SJSA1 (cell line): ENCODE data around the gene BCOR. TPM values are rescaled to one million over a fixed set of nuclear protein-coding genes. Genes with fewer than 3 reads are reported as not detected.

Source experiments
- DNase-seq, 2 experiments: peaks; one replicate each; pipeline ENCODE4 v3.0.0-alpha.2; 2015 to 2020; ENCODE audit warnings: low spot score in 2 of 2, low read depth in 1 of 2
- H3K27ac ChIP-seq: fragments of 250-450 bp; sonication (Bioruptor Pico); 2 replicates; pipeline ENCODE4 v1.5.1; 2020; ENCODE audit warnings: mild to moderate bottlenecking, moderate library complexity
- H3K27me3 ChIP-seq: fragments of 250-450 bp; sonication (Bioruptor Pico); replicated peaks from 2 replicates; pipeline ENCODE4 v1.5.1; 2020; ENCODE audit warnings: mild to moderate bottlenecking, moderate library complexity
- H3K36me3 ChIP-seq: fragments of 250-450 bp; sonication (Bioruptor Pico); 2 replicates; pipeline ENCODE4 v1.5.1; 2020; ENCODE audit warnings: mild to moderate bottlenecking
- H3K4me1 ChIP-seq: fragments of 250-450 bp; sonication (Bioruptor Pico); replicated peaks from 2 replicates; pipeline ENCODE4 v1.6.1; 2021; ENCODE audit warnings: mild to moderate bottlenecking
- H3K4me3 ChIP-seq: fragments of 250-450 bp; sonication (Bioruptor Pico); 2 replicates; pipeline ENCODE4 v1.5.1; 2020; ENCODE audit warnings: mild to moderate bottlenecking
- H3K9me3 ChIP-seq: fragments of 250-450 bp; sonication (Bioruptor Pico); replicated peaks from 2 replicates; pipeline ENCODE4 v1.5.1; 2020; ENCODE audit warnings: mild to moderate bottlenecking
- total RNA-seq: library from RNA; depleted of rRNA; stranded (reverse); fragments of >200 nt; shearing (Covaris generic); gene quantifications from 2 replicates; pipeline ENCODE4 v1.2.3, GENCODE V29; 2014

BCOR gene
- total RNA-seq, 1 experiment from 2014 or later: 37.2 TPM

DNA sequence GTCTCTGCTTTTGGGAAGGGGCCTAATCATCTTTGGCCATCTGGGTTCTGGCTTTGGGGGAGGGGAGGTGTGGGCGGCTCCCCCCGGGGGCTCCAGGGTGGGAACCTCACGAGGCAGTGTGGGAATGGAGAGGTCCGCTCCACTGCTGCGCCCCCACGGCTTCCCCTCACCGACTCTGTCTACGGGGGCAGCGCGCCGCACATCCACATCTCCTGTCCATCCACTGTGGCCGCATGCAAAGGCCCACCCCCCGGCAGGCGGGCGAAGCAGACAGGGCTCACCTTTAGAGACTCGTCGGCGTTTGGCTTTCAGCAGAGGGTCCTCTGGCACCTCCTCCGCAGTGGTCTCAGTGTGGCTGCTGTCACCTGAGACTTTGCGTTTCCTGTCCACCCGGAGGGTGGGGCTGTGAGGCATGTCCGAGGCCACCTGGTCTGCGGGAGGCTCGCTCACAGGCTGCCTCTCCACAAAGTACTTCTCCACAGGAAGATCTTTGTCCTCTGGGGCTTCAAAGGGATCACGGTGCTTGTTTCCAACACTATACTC lies 33.6 kb downstream of the BCOR start:
- DNase-seq: no peak
- Histone ChIP-seq H3K4me1 (no peaks in the 10 kb centered on the region), H3K36me3 (peaks cover 46% of the 10 kb centered on the region), H3K27me3 (no peaks in the 10 kb centered on the region), H3K4me3 (no peak overlapping the region), H3K27ac (no peak overlapping the region), H3K9me3 (no peaks in the 10 kb centered on the region)

DNA sequence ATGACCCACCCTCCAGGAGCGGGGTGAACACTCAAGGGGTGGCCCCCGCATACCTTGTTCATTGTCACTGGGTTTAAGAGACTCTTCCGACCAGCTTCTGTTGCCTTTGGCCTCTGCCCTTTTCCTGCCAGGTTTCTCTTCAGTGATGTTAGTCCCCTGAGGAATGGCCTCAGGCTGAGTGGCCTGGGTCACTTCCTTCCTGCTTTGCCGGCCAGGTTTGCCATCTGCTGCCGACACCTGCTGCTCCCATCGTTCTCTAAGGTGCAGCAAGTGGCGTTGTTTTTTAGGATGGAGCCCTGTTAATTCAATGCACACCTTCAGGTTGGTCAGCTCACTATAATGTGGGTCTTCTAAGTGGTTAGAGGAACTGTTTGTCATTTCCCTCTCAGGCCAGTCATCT lies 34.2 kb downstream of the BCOR start:
- H3K27me3 ChIP-seq: no peaks in the 10 kb centered on the region
- no peaks in the 10 kb centered on the region for H3K4me1 ChIP-seq
- peaks cover 44% of the 10 kb centered on the region for H3K36me3 ChIP-seq
- no peak overlapping the region for H3K4me3 ChIP-seq
- H3K9me3 ChIP-seq: no peaks in the 10 kb centered on the region
- no peak overlapping the region for H3K27ac ChIP-seq
- DNase-seq: no peak

DNA sequence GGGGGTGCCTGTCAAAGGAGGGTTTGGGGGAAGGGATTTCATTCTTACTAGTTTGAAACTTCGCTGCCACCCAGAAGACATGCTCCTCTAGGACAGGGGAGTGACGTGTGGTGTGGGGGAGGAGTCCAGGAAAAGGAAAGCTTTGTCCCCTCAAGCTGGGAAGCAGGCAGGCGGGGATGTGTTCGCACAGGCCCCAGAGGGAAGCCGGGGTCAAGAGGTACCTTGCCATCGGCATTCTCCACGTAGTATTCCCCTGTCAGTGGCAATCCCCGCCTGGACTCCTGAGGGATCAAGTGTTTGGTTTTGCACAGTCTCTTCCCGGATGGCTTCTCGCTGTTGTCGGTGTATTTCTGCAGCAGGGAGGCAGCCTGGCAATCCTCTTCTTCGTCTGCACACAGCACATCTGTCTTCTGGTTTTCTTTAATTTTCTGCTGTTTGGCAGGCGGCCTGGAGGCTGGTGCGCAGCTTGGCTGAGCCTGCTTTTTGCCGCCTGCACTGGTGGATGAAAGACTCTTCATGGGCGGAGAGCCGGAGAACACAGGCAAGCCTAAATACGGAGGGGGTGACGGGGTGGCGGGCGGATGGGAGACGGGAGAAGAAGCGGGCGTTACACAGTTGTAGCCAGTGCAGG lies 35.1 kb downstream of the BCOR start:
- peaks cover 40% of the 10 kb centered on the region for H3K36me3 ChIP-seq
- no peak for DNase-seq
- no peak overlapping the region for H3K27ac ChIP-seq
- H3K4me3 ChIP-seq: no peak overlapping the region
- H3K4me1 ChIP-seq: no peaks in the 10 kb centered on the region
- no peaks in the 10 kb centered on the region for H3K27me3 ChIP-seq
- H3K9me3 ChIP-seq: no peaks in the 10 kb centered on the region

DNA sequence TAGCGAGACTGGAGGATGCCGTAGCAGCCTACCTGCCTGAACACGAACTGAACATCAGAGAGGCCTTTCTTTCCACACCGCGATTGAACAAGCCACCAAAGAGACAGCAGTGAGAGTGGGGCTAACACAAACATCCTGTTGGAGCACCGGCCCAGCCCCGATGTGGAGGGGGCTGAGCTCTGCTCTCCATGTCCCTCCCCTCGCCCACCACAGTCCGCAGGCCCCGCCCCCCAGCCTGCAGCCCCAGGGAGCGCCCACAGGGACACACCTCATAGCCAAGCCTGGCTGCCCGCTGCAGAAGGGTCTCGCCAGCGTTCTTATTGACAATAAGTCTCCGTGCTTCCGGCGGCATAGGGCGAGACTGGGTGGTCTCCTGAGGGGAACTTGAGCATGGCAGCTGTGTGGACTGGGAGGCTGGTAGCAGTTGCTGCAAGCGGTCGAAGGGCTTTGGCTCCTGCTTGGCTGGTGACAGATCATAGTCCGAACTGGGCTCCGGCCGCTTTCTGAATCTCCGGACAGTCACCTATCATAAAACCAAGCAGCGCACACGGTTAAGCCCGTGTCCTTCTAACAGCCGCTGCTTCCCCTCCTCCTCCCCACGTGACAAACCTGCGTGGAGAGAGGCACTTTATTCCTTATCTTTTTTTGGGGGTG lies 35.8 kb downstream of the BCOR start:
- H3K27ac ChIP-seq: no peak overlapping the region
- no peak for DNase-seq
- H3K27me3 ChIP-seq: no peaks in the 10 kb centered on the region
- H3K4me1 ChIP-seq: peaks cover 1% of the 10 kb centered on the region
- peaks cover 42% of the 10 kb centered on the region for H3K36me3 ChIP-seq
- no peaks in the 10 kb centered on the region for H3K9me3 ChIP-seq
- H3K4me3 ChIP-seq: no peak overlapping the region

DNA sequence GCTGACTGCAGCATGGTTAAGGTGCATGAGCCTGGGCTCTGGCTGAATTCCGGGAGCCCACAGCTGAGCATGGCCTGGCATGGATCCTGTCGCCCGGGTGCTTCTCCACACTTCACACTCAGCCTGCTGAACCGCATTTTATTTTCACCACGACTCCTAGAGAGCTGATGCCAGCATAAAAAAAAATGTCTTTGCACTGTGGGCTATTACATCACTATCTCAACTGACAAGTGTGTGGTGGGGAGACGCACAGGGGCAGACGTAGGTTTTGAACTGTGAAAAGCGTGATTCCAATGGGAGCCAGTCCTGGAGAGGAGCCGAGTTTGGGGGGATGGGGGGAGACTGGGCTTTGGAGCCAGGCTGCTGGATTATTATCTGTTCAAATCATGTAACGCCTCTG lies 36.8 kb downstream of the BCOR start:
- Histone ChIP-seq H3K27ac (no peak overlapping the region), H3K27me3 (no peaks in the 10 kb centered on the region), H3K4me3 (no peak overlapping the region), H3K36me3 (peaks cover 49% of the 10 kb centered on the region), H3K4me1 (peaks cover 9% of the 10 kb centered on the region), H3K9me3 (no peaks in the 10 kb centered on the region)
- DNase-seq: no peak

DNA sequence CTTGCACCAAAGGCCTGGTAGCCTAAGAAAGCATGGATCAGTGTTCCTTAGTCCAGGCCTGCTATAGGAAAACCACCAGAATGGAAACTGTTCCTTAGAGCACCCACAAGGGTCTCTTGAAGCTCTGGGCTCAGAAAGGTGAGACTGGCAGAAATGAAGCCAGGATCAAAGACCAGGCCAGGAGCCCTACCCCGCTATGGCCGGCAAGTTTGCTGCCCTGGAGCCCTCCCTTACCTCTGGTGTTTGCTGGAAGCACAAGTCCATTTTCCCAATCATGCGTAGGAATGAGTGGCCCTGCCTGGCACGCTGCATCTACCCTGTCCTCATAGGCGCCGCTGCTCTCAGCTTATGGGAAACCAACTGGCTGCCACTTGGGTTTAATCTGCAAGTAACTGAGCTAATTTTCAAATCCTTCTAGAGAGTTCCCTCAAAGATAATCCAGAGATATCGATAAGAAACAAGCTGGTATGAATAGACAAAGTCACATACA lies 37.4 kb downstream of the BCOR start:
- Histone ChIP-seq H3K27me3 (no peaks in the 10 kb centered on the region), H3K4me1 (peaks cover 9% of the 10 kb centered on the region), H3K4me3 (no peak overlapping the region), H3K36me3 (peaks cover 53% of the 10 kb centered on the region), H3K9me3 (no peaks in the 10 kb centered on the region), H3K27ac (no peak overlapping the region)
- no peak for DNase-seq

DNA sequence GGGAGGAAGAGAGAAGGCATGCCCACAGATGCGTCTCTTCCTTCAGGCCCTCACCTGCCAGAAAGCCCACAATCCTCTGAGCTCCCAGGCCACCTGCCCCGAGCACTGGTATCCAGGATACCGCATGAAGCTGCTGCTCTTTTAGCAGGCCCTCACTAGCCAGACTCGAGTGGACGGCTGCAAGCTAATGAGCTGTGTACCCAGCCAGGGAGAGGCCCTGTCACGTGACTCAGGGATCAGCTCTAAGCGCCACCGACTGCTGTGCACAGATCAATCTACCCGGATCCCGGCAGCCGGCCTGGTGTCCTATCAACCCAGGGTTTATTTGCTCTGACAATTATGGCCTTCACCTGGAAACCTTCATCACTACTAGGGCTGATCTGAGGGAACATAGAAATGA lies 39.0 kb downstream of the BCOR start:
- Histone ChIP-seq H3K27me3 (no peaks in the 10 kb centered on the region), H3K27ac (no peak overlapping the region), H3K4me3 (no peak overlapping the region), H3K36me3 (peaks cover 65% of the 10 kb centered on the region), H3K9me3 (no peaks in the 10 kb centered on the region), H3K4me1 (peaks cover 9% of the 10 kb centered on the region)
- no peak for DNase-seq

DNA sequence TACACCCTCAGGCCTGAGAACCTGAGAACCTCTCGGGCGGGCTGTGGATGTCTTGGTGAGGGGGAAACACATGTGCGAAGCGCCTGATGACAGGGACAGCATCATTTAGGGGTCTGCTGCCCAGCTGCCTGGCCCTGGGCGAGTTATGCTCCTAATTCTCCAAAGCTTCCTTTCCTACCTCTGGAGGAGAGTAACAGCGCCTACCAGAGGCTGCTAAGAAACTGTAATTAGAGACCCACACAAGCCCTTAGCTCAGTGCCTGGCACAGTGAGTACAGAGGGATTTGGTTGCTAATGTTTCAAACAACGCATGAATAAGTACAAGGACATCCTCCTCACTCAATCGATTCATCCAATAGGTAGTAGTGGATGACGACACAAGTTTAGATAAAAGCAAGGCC lies 40.4 kb downstream of the BCOR start:
- no peak overlapping the region for H3K27ac ChIP-seq
- H3K36me3 ChIP-seq: peaks cover 72% of the 10 kb centered on the region
- peaks cover 9% of the 10 kb centered on the region for H3K4me1 ChIP-seq
- no peaks in the 10 kb centered on the region for H3K9me3 ChIP-seq
- no peak overlapping the region for H3K4me3 ChIP-seq
- H3K27me3 ChIP-seq: no peaks in the 10 kb centered on the region
- no peak for DNase-seq

DNA sequence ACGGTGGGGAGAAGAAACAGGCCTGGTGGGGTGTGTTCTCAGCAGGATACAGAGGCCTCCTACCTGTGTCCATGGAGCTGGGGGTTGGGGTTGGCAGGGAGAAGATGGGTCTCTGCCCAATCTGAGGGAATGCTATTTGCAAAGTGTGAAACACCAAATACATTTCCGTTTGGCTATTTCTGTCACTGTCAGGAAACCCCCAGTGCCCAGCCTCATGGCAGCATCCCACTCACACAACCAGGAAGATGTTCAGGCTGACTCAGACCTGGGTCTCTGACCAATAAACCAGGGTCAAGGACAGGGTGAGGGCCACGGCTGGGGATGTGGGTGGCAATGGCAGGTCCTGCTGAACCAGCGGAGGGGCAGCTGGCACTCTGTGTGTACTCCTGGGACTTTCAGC lies 41.3 kb downstream of the BCOR start:
- Histone ChIP-seq H3K27ac (no peak overlapping the region), H3K4me1 (peaks cover 9% of the 10 kb centered on the region), H3K27me3 (no peaks in the 10 kb centered on the region), H3K36me3 (peaks cover 74% of the 10 kb centered on the region), H3K9me3 (no peaks in the 10 kb centered on the region), H3K4me3 (no peak overlapping the region)
- peak in 1 of 2 experiments; percentile 6 for DNase-seq

DNA sequence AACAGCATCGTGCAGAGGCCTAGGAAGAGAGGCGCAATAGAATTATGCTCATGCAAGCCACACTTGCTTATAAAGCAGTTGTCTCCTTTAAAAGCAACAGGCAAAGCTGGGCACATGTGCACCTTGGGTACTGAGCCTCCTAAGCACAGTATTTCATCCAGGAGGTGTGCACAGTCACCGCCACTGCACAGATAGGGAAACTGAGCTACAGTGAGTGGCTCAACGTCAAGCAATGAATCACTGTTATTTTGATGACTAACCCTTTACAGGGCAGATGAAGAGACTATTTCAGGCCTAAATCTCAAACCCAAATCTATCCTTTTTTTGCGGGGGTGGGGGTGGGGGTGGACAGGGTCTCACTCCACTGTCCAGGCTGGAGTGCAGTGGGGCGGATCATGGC lies 42.3 kb downstream of the BCOR start:
- DNase-seq: no peak
- H3K9me3 ChIP-seq: no peaks in the 10 kb centered on the region
- no peak overlapping the region for H3K27ac ChIP-seq
- peaks cover 78% of the 10 kb centered on the region for H3K36me3 ChIP-seq
- no peaks in the 10 kb centered on the region for H3K27me3 ChIP-seq
- peaks cover 9% of the 10 kb centered on the region for H3K4me1 ChIP-seq
- H3K4me3 ChIP-seq: no peak overlapping the region

DNA sequence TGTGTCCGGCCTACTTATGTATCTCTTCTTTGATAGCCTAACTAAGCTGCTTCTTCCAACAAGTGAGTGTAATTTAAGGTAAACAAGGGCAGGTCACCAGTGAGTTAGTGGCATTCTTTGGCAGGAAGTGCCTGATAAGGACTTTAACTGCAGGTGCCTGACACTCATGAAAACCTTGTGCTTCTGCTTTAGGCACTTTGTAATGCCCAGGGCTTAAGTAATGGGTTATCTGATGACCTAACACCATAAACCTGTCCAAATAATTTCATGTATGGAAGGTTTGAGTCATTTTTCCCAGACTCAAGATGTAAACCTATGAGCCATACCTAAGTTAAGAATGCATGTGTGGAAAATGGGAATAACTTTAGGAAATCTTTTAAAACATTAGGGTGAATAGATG lies 43.0 kb downstream of the BCOR start:
- DNase-seq: no peak
- Histone ChIP-seq H3K36me3 (peaks cover 80% of the 10 kb centered on the region), H3K27me3 (no peaks in the 10 kb centered on the region), H3K4me1 (peaks cover 9% of the 10 kb centered on the region), H3K27ac (no peak overlapping the region), H3K9me3 (no peaks in the 10 kb centered on the region), H3K4me3 (no peak overlapping the region)

DNA sequence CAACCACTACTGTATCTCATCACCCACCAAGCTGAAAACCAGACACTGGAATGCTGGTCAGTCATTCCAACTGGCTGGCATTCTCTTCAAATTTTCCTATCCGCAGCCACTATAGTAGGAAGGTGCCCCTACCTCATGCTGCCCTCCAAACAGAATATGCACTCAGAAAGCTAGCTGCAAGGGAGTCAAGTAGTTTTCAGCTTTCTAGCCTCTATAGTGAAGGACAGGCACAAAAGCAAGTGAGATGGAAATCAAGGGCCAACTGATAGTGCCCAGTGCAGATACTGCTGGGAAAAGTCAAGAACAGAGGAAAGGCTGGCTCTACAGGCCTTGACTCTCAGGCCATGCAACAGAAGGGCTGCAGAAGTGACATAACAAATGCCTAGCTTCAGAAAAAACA lies 47.2 kb downstream of the BCOR start:
- H3K27ac ChIP-seq: no peak overlapping the region
- no peak for DNase-seq
- H3K4me3 ChIP-seq: no peak overlapping the region
- no peaks in the 10 kb centered on the region; the same call in 1 of the 2 replicates for H3K4me1 ChIP-seq
- no peaks in the 10 kb centered on the region for H3K27me3 ChIP-seq
- peaks cover 66% of the 10 kb centered on the region for H3K36me3 ChIP-seq
- H3K9me3 ChIP-seq: no peaks in the 10 kb centered on the region

DNA sequence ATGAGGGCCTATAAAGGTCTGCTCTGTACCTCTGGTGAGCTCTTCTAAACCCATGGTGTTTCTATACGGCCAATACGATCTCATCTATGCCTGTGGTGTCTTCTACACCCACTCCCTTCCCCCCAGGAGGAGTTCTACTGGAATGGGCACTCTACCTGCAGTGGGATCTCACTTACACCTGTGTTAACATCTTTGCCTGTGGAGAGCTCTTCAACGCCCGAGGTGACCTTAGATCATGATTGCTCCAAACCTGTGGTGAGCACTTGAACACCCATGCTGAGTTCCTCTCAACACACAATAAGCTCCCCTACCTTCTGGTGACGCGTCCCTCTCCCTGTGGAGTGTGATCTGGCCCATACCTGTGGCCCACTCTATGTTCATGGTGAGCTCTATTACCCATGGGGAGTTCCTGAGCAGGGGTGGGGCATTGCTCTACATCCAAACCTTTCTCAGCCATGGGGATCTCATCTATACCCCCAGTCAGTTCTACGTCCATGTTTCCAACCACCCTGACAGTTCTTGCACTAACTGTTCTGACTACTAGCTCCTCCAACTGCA lies 48.6 kb downstream of the BCOR start:
- Histone ChIP-seq H3K4me1 (no peaks in the 10 kb centered on the region), H3K36me3 (peaks cover 52% of the 10 kb centered on the region), H3K9me3 (no peaks in the 10 kb centered on the region), H3K4me3 (no peak overlapping the region), H3K27ac (no peak overlapping the region), H3K27me3 (no peaks in the 10 kb centered on the region)
- no peak for DNase-seq

DNA sequence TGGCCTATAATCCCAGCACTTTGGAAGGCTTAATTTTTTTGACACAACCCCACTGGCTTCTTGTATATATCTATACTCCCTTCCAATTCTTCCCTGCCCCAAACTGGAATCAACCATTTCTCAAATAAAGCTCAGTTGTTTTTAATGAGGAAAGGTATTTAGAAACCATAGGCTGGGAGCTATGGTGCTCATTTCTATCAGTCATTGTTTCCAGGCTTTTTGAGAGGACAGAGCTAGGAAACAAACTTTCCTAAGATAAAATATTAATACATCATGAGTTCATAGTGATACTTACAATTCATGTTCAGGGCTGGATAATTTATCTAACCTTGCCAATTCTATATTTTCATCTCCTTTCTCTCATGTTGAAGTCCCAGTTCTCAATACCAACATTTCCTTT lies 50.3 kb downstream of the BCOR start:
- no peak overlapping the region for H3K27ac ChIP-seq
- no peak for DNase-seq
- H3K4me3 ChIP-seq: no peak overlapping the region

More for the DNA sequence above, 50.3 kb downstream of the BCOR start:
- H3K27me3 ChIP-seq: no peaks in the 10 kb centered on the region
- no peaks in the 10 kb centered on the region for H3K4me1 ChIP-seq
- H3K9me3 ChIP-seq: no peaks in the 10 kb centered on the region
- H3K36me3 ChIP-seq: peaks cover 36% of the 10 kb centered on the region
